ENCODE measurements around the gene CCNT1. TPM values are rescaled to one million over a fixed set of nuclear protein-coding genes. Genes with fewer than 3 reads are reported as not detected.
A peak's percentile ranks its signal among the peaks of the same experiment; 100 is the strongest.

Gene CCNT1
- total RNA-seq = 10 to 100 TPM; 82.2 to 85.1 TPM

DNA sequence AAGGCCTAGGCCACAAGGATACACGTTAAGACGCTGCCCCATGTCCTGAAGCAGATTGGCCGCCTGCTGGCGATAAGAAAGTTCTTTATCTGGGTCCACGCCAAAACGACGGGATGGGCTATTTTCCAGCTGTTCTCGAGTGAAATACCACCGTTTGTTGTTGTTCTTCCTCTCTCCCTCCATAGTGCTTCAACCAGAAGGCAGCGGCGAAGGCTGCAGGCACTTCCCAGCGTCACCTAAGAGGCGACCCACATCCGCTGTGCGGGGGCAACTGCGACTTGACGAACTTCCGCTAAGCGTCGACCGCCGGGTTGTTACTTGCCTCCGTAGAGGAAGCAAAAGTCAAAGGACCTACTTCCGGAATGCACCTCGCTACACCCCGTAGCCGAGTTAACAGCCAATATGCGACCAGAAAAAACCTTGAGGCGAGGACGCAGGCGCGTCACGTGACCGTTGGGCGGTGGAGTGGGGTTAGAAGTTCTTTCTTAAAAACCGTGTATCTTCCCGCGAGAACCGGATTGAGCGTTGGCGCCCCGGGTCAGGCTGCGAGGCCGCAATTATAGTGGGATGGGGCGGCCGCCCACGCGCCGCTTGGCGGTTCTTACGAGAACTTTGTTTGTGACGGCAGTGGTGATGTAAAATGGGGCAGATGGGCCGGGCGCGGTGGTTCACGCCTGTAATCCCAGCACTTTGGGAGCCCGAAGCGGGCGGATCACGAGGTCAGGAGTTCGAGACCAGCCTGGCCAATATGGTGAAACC, at the start of gene CCNT1:
Gene CCNT1, minus strand, starts transcription at position 215 of the 759 bp plus-strand sequence. Its CDS starts 32 bp downstream, at position 183.
- ChIA-PET POLR2A (interaction anchor here (0.7 kb wide), 1 partner anchor 103 kb away, joined by 3 read pairs; no protein-coding TSS in a partner anchor), CTCF (interaction anchor here (0.6 kb wide), 1 partner anchor 101 kb away, joined by 3 read pairs; the partner anchor contains the start of gene CACNB3)
- DNase-seq (peak; percentile 100), ATAC-seq (peak; percentile 95)
- H3K4me3 Mint-ChIP-seq = peak within 1 kb of the TSS; percentile 99
- peaks cover 37% of the 10 kb centered on the region for H3K4me1 Mint-ChIP-seq
- peaks cover 48% of the 10 kb centered on the region for H3K36me3 Mint-ChIP-seq (ENCODE audit: low read depth)
- H3K27me3 Mint-ChIP-seq = no peaks in the 10 kb centered on the region
- H3K27ac Mint-ChIP-seq = peak within 1 kb of the TSS; percentile 99
- intact Hi-C loops (cut with DNase I, micrococcal nuclease) = loop anchor here (1.0 to 10.0 kb wide), 15 partner anchors 34 to 611 kb away; partner anchors contain the start of genes DDX23 (in 2 of the 2), KANSL2 (in 2 of the 2), TUBA1B (in 2 of the 2) and ARF3 (in 1 of the 2)
- peaks cover 16% of the 10 kb centered on the region for H3K9me3 Mint-ChIP-seq (ENCODE audit: low read depth)

DNA sequence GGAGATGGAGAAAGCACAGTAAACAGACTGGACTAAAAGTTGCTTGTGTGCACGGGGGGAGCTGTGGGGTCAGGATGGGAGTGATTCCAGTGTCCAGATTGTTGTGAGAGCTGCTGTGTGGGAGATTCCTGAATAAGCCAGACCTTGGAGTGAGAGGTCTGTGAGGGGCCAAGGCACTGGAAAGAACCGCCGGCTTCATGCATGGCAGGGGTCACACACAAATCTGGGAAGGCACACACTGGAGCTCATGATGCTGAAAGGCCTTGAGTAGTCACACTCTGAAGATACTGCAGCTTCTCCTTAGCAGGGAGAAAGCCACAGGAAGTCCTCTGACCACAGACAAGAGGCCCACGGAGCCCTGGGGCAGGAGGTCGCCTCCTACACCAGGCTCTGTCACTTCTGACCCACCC, 49.3 kb upstream of the CCNT1 start:
- Mint-ChIP-seq H3K4me1 (peaks cover 7% of the 10 kb centered on the region), H3K36me3 (ENCODE audit: low read depth) (no peaks in the 10 kb centered on the region), H3K27ac (no peak overlapping the region), H3K4me3 (no peak overlapping the region), H3K9me3 (ENCODE audit: low read depth) (no peaks in the 10 kb centered on the region), H3K27me3 (peaks cover 2% of the 10 kb centered on the region)
- POLR2A ChIA-PET = no interaction called here
- CTCF ChIA-PET = interaction anchor here (1.0 to 1.3 kb wide), 3 partner anchors 13 to 68 kb away, joined by 3 to 6 read pairs (median 4); no protein-coding TSS in a partner anchor
- peak; percentile 53 for DNase-seq
- intact Hi-C loops (cut with DNase I, micrococcal nuclease) = no loop called here
- ATAC-seq = peak; percentile 84

DNA sequence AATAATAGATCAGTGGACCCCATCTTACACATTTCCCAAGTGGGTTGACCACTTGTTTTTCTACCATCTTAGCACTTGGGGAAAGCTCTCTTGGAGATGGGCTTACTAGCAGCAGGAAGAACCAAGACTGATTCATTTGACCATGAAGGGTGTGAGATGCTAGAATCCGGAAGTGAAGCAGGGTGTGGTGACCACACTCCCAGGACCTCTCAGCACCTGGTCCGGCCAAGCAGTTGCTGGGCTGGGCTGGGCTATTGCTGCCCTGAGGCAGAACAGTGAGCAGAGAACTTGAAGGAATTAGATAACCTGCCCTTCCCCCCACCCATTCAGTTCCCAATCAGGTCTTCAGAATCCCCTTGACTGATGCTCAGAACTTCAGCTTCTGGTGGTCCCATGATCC, 48.0 kb upstream of the CCNT1 start:
- Mint-ChIP-seq H3K9me3 (ENCODE audit: low read depth) (no peaks in the 10 kb centered on the region), H3K27ac (no peak overlapping the region), H3K27me3 (peaks cover 2% of the 10 kb centered on the region), H3K4me1 (peaks cover 7% of the 10 kb centered on the region), H3K4me3 (no peak overlapping the region), H3K36me3 (ENCODE audit: low read depth) (no peaks in the 10 kb centered on the region)
- DNase-seq (no peak), ATAC-seq (no peak)
- POLR2A ChIA-PET = no interaction called here
- intact Hi-C loops (cut with DNase I, micrococcal nuclease) = no loop called here
- CTCF ChIA-PET = interaction anchor here (0.6 kb wide), 1 partner anchor 1115 kb away, joined by 4 read pairs; no protein-coding TSS in a partner anchor

DNA sequence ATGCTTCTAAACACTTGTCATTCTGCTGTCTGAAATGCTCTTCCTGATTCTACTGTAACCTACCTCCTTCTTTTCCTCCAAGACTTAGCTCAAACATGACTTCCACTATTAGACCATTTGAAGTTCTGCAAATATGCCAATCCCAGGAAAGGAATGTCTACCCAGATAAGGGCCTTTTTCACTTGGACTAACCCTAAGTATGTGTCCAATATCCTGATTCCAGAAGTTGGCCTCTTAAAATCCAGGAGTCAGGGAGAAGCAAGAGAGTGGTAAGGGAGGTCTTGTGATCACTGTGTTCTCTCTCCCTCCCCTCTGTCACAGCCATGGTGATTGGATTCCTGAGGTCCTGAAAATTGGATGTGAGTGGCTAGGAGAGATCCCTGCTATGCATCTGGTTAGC, 42.2 kb upstream of the CCNT1 start:
- Mint-ChIP-seq H3K27me3 (no peaks in the 10 kb centered on the region), H3K4me3 (no peak overlapping the region), H3K36me3 (ENCODE audit: low read depth) (no peaks in the 10 kb centered on the region), H3K27ac (no peak overlapping the region), H3K4me1 (no peaks in the 10 kb centered on the region), H3K9me3 (ENCODE audit: low read depth) (no peaks in the 10 kb centered on the region)
- CTCF ChIA-PET = interaction anchor here (0.7 to 7.9 kb wide), 4 partner anchors 8 to 109 kb away, joined by 3 to 40 read pairs (median 6); no protein-coding TSS in a partner anchor
- DNase-seq (no peak), ATAC-seq (no peak)
- POLR2A ChIA-PET = interaction anchor here (0.6 kb wide), 1 partner anchor 21 kb away, joined by 4 read pairs; no protein-coding TSS in a partner anchor
- intact Hi-C loops (cut with DNase I, micrococcal nuclease) = no loop called here

DNA sequence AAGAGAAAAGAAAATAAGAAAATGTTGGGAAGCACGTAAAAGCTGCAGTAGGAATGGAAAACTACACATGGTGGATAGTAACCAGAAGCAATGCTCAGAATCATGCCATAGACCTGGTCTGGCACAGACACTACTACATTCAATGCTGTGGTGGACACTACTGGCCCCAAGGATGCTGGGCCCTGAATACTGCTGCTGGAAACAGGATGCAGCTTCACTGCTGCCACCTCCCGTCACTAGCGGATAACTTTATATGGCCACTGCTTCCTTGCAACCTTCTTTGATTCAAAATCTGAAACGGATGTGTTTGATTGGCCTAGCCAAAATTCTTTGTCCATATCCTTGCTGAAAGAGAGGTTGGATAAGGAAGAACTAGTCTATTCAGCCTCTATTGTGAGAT, 41.7 kb upstream of the CCNT1 start:
- no peak for DNase-seq
- Mint-ChIP-seq H3K36me3 (ENCODE audit: low read depth) (no peaks in the 10 kb centered on the region), H3K9me3 (ENCODE audit: low read depth) (no peaks in the 10 kb centered on the region), H3K27ac (no peak overlapping the region), H3K4me1 (peaks cover 3% of the 10 kb centered on the region), H3K27me3 (peaks cover 3% of the 10 kb centered on the region), H3K4me3 (no peak overlapping the region)
- ChIA-PET POLR2A (interaction anchor here (0.6 kb wide), 1 partner anchor 21 kb away, joined by 4 read pairs; no protein-coding TSS in a partner anchor), CTCF (interaction anchor here (0.6 to 7.9 kb wide), 4 partner anchors 8 to 128 kb away, joined by 3 to 40 read pairs (median 6); no protein-coding TSS in a partner anchor)
- intact Hi-C loops (cut with DNase I, micrococcal nuclease) = no loop called here
- ATAC-seq = no peak

DNA sequence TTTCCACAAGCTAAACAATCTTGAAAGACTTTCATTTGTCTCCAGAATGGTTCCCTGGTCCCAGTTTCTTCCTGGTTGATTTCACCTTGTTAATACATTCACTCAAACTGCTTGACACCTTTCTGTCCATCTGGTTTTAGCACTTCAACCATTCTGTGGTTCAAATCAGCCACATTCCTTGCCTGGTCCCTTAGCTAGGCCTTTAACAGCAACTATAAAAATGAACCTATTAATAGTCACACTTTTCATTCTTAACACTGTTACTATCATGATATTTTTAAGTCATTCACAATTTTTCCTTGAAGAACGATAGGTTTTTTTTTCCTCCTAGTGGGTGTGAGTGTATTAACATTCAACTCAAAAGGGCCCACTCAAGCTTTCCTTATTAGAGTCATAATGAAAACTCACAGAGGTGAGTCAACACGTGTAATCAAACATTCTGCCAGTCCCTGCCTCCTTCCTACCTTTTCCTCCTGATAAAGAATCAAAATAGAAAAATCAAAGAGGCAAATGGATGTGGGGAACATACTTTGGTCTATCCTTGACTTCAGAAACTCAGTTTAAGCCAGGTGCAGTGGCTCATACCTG, 34.4 kb upstream of the CCNT1 start:
- peaks cover 24% of the 10 kb centered on the region for H3K4me1 Mint-ChIP-seq
- intact Hi-C loops (cut with DNase I, micrococcal nuclease) = loop anchor here (1.0 to 5.0 kb wide), 7 partner anchors 34 to 246 kb away; partner anchors contain the start of genes CCNT1 (in 1 of the 2), DDN (in 1 of the 2) and KANSL2 (in 1 of the 2)
- peaks cover 5% of the 10 kb centered on the region for H3K27me3 Mint-ChIP-seq
- POLR2A ChIA-PET = no interaction called here
- H3K9me3 Mint-ChIP-seq (ENCODE audit: low read depth) = no peaks in the 10 kb centered on the region
- peak overlapping the region; percentile 85 for H3K27ac Mint-ChIP-seq
- peak; percentile 37 for DNase-seq
- CTCF ChIA-PET = interaction anchor here (0.5 to 6.9 kb wide), 10 partner anchors 8 to 1026 kb away, joined by 3 to 116 read pairs (median 3); partner anchors contain the start of gene ENDOU
- no peaks in the 10 kb centered on the region for H3K36me3 Mint-ChIP-seq (ENCODE audit: low read depth)
- ATAC-seq = peak; percentile 87
- peak overlapping the region; percentile 34 for H3K4me3 Mint-ChIP-seq

DNA sequence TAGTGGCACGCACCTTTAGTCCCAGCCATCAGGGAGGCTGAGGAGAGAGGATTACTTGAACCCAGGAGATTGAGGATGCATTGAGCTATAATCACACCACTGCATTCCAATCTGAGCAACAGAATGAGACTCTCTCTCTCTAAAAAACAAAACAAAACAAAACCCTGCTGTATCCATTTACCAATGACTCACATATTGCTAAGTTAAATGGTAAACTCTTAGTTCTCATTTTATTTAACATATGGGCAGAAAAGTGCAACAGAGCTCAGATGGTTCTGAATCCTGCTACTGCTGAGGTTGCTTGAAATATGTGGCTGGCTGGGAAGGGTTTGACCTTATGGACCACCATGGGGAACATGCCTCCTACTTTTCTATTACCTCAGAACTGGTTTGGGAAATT, 33.7 kb upstream of the CCNT1 start:
- H3K27me3 Mint-ChIP-seq = peaks cover 5% of the 10 kb centered on the region
- H3K4me1 Mint-ChIP-seq = peaks cover 24% of the 10 kb centered on the region
- H3K9me3 Mint-ChIP-seq (ENCODE audit: low read depth) = no peaks in the 10 kb centered on the region
- intact Hi-C loops (cut with DNase I, micrococcal nuclease) = loop anchor here (2.0 to 5.0 kb wide), 4 partner anchors 33 to 247 kb away; partner anchors contain the start of genes CCNT1 (in 1 of the 2) and DDN (in 1 of the 2)
- ChIA-PET POLR2A (no interaction called here), CTCF (interaction anchor here (0.6 to 6.9 kb wide), 9 partner anchors 9 to 1025 kb away, joined by 3 to 116 read pairs (median 3); partner anchors contain the start of gene ENDOU)
- no peaks in the 10 kb centered on the region for H3K36me3 Mint-ChIP-seq (ENCODE audit: low read depth)
- H3K27ac Mint-ChIP-seq = peak overlapping the region; percentile 85
- peak; percentile 32 for ATAC-seq
- DNase-seq = no peak
- no peak overlapping the region for H3K4me3 Mint-ChIP-seq

DNA sequence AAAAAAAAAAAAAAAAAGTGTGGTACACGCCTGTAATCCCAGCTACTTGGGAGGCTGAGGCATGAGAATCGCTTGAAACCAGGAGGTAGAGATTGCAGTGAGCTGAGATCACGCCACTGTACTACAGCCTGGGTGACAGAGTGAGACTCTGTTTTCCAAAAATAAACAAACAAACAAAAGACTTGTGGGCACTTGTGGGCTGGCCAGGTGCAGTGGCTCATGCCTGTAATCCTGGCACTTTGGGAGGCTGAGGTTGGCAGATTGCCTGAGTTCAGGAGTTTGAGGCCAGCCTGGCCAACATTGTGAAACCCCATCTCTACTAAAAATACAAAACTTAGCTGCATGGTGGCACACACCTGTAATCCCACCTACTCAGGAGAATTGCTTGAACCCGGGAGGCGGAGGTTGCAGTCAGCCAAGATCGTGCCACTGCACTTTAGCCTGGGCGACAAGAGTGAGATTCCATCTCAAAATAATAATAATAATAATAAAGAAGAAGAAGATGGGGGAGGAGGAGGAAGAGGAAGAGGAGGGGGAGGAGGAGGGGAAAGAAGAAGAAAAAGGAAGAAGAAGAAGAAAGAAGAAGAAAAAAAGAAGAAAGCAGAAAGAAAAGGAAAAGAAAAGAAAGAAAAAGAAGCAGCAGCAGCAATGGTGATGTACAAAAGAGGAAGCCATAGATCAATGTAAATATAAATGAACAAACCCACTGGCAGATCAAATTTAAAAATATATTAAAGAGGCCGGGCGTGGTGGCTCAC, 27.9 kb upstream of the CCNT1 start:
- no peak for ATAC-seq
- Mint-ChIP-seq H3K27me3 (peaks cover 10% of the 10 kb centered on the region), H3K4me3 (no peak overlapping the region), H3K36me3 (ENCODE audit: low read depth) (no peaks in the 10 kb centered on the region), H3K9me3 (ENCODE audit: low read depth) (no peaks in the 10 kb centered on the region), H3K4me1 (peaks cover 3% of the 10 kb centered on the region), H3K27ac (no peak overlapping the region)
- POLR2A ChIA-PET = interaction anchor here (1.3 kb wide), 1 partner anchor 62 kb away, joined by 3 read pairs; the partner anchor contains the start of gene KANSL2
- intact Hi-C loops (cut with DNase I, micrococcal nuclease) = no loop called here
- CTCF ChIA-PET = no interaction called here
- DNase-seq = no peak

DNA sequence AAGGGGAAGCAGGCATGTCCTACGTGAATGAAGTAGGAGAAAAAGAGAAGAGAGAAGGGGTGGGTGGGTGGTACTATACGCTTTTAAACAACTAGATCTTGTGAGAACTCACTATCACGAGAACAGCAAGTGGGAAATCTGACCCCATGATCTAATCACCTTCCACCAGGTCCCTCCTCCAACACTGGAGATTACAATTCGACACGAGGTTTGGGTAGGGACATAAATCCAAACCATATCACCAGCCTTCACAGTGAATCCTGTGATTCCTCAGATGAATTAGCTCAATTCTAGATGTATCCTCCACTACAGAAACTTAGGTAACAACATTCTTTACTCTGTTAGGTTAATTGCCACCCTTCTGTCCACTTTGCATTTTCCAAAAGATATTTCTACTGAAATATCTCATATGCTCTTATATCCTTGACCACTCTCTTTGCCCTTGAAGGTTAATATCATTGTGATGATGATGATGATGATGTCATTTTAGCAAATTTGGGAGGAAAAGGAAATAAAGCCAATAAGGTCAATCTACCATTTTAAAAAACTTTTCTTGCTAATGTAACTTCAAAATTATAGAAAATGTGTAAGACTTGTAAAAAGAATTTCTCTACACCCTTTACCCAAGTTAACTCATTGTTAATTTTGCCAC, 23.2 kb upstream of the CCNT1 start:
- ChIA-PET POLR2A (interaction anchor here (0.6 kb wide), 1 partner anchor 129 kb away, joined by 5 read pairs; no protein-coding TSS in a partner anchor), CTCF (interaction anchor here (0.6 kb wide), 3 partner anchors 122 to 390 kb away, joined by 3 to 4 read pairs (median 3); no protein-coding TSS in a partner anchor)
- Mint-ChIP-seq H3K27ac (no peak overlapping the region), H3K4me3 (no peak overlapping the region), H3K9me3 (ENCODE audit: low read depth) (no peaks in the 10 kb centered on the region), H3K36me3 (ENCODE audit: low read depth) (no peaks in the 10 kb centered on the region), H3K27me3 (peaks cover 13% of the 10 kb centered on the region), H3K4me1 (no peaks in the 10 kb centered on the region)
- intact Hi-C loops (cut with DNase I, micrococcal nuclease) = no loop called here
- ATAC-seq = no peak
- no peak for DNase-seq

DNA sequence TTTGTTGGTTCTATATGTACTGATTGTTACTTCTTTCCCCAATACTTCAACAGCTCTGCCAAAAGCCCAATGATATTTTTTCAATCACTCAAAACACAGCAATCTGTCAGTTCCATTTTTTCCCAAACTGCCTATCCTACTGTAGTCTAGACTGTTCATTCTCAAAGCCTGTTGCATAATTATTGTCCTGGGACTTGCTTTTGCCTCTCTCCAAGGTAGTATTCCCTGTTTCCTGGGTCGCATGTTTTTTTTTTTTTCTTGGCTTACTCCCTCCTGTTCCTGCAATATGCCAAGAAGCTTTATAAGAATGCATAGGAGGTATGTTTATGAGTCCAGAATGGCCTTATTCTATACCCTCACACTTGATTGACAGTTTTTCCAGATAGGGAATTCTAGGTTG, 19.9 kb upstream of the CCNT1 start:
- H3K9me3 Mint-ChIP-seq (ENCODE audit: low read depth) = no peaks in the 10 kb centered on the region
- CTCF ChIA-PET = interaction anchor here (1.2 to 3.5 kb wide), 2 partner anchors 17 to 59 kb away, joined by 3 to 12 read pairs; no protein-coding TSS in a partner anchor
- H3K4me3 Mint-ChIP-seq = no peak overlapping the region
- intact Hi-C loops (cut with DNase I, micrococcal nuclease) = no loop called here
- POLR2A ChIA-PET = no interaction called here
- DNase-seq = no peak
- H3K4me1 Mint-ChIP-seq = no peaks in the 10 kb centered on the region
- no peak for ATAC-seq
- H3K27me3 Mint-ChIP-seq = peaks cover 13% of the 10 kb centered on the region
- no peak overlapping the region for H3K27ac Mint-ChIP-seq
- H3K36me3 Mint-ChIP-seq (ENCODE audit: low read depth) = no peaks in the 10 kb centered on the region

Measured in activated CD4-positive, alpha-beta T cell treated with anti-CD3 and anti-CD28 coated beads for 36 hours (primary cell).